ENCODE results near the gene SDHAF2.
"Not testable (repeated sequence)": the region's sequence is repeated elsewhere in the genome, so short reads cannot be mapped to it uniquely, and the experiment has no call there.

The SDHAF2 gene

GRCh38 chr11:61460474-61460881 lies 30.6 kb downstream of the SDHAF2 start:
- H3K27me3 ChIP-seq (ENCODE audit: insufficient read depth, low read length): no peaks in the 10 kb centered on the region
- no peak overlapping the region for H2AFZ ChIP-seq (ENCODE audit: low read length)
- no peak overlapping the region for H3K4me2 ChIP-seq (ENCODE audit: low read length)
- H3K27ac ChIP-seq (ENCODE audit: low read depth, low read length, poor library complexity, severe bottlenecking): no peak overlapping the region
- TF ChIP-seq EZH2 (IDR thresholded peaks at IDR 0.05; ENCODE audit: borderline replicate concordance, low read length): no peak
- TF ChIP-seq, protein P1, sequence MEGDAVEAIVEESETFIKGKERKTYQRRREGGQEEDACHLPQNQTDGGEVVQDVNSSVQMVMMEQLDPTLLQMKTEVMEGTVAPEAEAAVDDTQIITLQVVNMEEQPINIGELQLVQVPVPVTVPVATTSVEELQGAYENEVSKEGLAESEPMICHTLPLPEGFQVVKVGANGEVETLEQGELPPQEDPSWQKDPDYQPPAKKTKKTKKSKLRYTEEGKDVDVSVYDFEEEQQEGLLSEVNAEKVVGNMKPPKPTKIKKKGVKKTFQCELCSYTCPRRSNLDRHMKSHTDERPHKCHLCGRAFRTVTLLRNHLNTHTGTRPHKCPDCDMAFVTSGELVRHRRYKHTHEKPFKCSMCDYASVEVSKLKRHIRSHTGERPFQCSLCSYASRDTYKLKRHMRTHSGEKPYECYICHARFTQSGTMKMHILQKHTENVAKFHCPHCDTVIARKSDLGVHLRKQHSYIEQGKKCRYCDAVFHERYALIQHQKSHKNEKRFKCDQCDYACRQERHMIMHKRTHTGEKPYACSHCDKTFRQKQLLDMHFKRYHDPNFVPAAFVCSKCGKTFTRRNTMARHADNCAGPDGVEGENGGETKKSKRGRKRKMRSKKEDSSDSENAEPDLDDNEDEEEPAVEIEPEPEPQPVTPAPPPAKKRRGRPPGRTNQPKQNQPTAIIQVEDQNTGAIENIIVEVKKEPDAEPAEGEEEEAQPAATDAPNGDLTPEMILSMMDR (IDR thresholded peaks at IDR 0.05; ENCODE audit: low read length): no peak
- no peak overlapping the region for H3K4me3 ChIP-seq (ENCODE audit: low read depth, low read length, poor library complexity, severe bottlenecking)
- H3K79me2 ChIP-seq (ENCODE audit: insufficient read depth, low read length): no peaks in the 10 kb centered on the region
- H3K9ac ChIP-seq (ENCODE audit: low read length): no peak overlapping the region
- no peaks in the 10 kb centered on the region for H3K9me3 ChIP-seq (ENCODE audit: low read length)
- no peaks in the 10 kb centered on the region for H4K20me1 ChIP-seq (ENCODE audit: insufficient read depth, low read length)
- H3K9me2 ChIP-seq (ENCODE audit: low read depth, low read length): no peaks in the 10 kb centered on the region
- H3K4me1 ChIP-seq (ENCODE audit: insufficient read depth, low read length, severe bottlenecking): no peaks in the 10 kb centered on the region
- no peaks in the 10 kb centered on the region for H3F3A ChIP-seq (ENCODE audit: insufficient read depth, low read length)
- no peaks in the 10 kb centered on the region; the same call in 1 of the 2 replicates for H3K36me3 ChIP-seq (ENCODE audit: insufficient read depth, low read length)

DNA sequence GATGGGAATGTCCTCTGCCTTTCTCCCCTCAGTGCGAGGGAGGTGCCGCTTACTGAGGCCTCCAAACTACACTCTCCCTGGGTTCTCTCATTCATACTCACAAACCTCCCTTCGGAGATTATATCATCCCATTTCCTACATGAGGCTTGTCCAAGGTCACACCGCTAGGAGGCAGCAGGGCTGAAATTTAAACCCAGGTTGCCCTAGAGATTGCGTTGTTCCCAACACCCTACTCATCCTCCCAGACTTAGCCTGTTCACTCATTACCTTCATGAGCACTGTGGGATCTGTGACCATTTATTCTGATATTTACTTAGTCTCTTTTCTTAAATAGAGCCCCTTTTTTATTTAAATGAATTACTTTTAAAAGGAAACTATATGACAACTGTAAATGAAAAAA lies 31.1 kb downstream of the SDHAF2 start:
- H4K20me1 ChIP-seq (ENCODE audit: insufficient read depth, low read length): no peaks in the 10 kb centered on the region
- H3F3A ChIP-seq (ENCODE audit: insufficient read depth, low read length): no peaks in the 10 kb centered on the region
- no peaks in the 10 kb centered on the region for H3K9me2 ChIP-seq (ENCODE audit: low read depth, low read length)
- no peak overlapping the region for H3K4me2 ChIP-seq (ENCODE audit: low read length)
- H3K36me3 ChIP-seq (ENCODE audit: insufficient read depth, low read length): no peaks in the 10 kb centered on the region; the same call in 1 of the 2 replicates
- H3K27ac ChIP-seq (ENCODE audit: low read depth, low read length, poor library complexity, severe bottlenecking): no peak overlapping the region
- no peaks in the 10 kb centered on the region for H3K4me1 ChIP-seq (ENCODE audit: insufficient read depth, low read length, severe bottlenecking)
- H3K4me3 ChIP-seq (ENCODE audit: low read depth, low read length, poor library complexity, severe bottlenecking): no peak overlapping the region
- TF ChIP-seq, protein P1 (IDR thresholded peaks at IDR 0.05; ENCODE audit: low read length): no peak
- TF ChIP-seq EZH2 (IDR thresholded peaks at IDR 0.05; ENCODE audit: borderline replicate concordance, low read length): no peak
- no peak overlapping the region for H2AFZ ChIP-seq (ENCODE audit: low read length)
- H3K9me3 ChIP-seq (ENCODE audit: low read length): no peaks in the 10 kb centered on the region
- H3K79me2 ChIP-seq (ENCODE audit: insufficient read depth, low read length): no peaks in the 10 kb centered on the region
- no peaks in the 10 kb centered on the region for H3K27me3 ChIP-seq (ENCODE audit: insufficient read depth, low read length)
- no peak overlapping the region for H3K9ac ChIP-seq (ENCODE audit: low read length)

DNA sequence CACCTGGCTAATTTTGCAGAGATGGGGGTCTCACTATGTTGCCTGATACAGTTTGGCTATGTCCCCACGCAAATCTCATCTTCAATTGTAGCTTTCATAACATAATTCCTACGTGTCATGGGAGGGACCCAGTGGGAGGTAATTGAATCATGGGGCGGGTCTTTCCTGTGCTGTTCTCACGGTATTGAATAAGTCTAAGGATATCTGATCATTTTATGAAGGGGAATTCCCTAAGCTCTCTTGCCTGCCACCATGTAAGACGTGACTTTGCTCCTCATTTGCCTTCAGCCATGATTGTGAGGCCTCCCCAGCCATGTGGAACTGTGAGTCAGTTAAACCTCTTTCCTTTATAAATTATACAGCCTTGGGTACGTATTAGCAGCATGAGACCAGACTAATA lies 37.7 kb downstream of the SDHAF2 start:
- not testable (repeated sequence) for H4K20me1 ChIP-seq (ENCODE audit: insufficient read depth, low read length); H3K79me2 ChIP-seq (ENCODE audit: insufficient read depth, low read length); H3F3A ChIP-seq (ENCODE audit: insufficient read depth, low read length); H3K9ac ChIP-seq (ENCODE audit: low read length); H3K9me3 ChIP-seq (ENCODE audit: low read length); H3K27ac ChIP-seq (ENCODE audit: low read depth, low read length, poor library complexity, severe bottlenecking); H3K36me3 ChIP-seq (ENCODE audit: insufficient read depth, low read length); H3K27me3 ChIP-seq (ENCODE audit: insufficient read depth, low read length); H3K4me2 ChIP-seq (ENCODE audit: low read length); H3K9me2 ChIP-seq (ENCODE audit: low read depth, low read length); H3K4me3 ChIP-seq (ENCODE audit: low read depth, low read length, poor library complexity, severe bottlenecking); H2AFZ ChIP-seq (ENCODE audit: low read length); H3K4me1 ChIP-seq (ENCODE audit: insufficient read depth, low read length, severe bottlenecking)

DNA sequence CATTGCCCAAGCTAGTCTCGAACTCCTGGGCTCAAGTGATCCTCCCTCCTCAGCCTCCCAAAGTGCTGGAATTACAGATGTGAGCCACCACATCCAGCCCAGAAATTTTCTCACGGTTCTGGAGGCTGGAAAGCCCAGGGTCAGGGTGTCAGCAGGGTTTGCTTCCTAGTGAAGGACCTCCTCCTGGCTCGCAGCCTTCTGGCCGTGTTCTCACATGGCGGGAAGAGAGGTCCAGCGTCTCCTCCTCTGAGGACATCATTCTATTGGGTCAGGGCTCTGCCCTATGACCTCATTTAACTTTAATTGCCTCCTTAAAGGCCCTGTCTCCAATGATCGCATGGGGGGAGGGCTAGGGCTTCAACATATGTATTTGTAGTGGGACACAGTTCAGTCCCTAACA lies 38.1 kb downstream of the SDHAF2 start:
- Histone ChIP-seq H4K20me1 (ENCODE audit: insufficient read depth, low read length) (no peaks in the 10 kb centered on the region), H3K9me3 (ENCODE audit: low read length) (peaks cover 3% of the 10 kb centered on the region; the same call in 1 of the 2 replicates), H3K27ac (ENCODE audit: low read depth, low read length, poor library complexity, severe bottlenecking) (no peak overlapping the region), H3K4me2 (ENCODE audit: low read length) (no peak overlapping the region), H3K9me2 (ENCODE audit: low read depth, low read length) (no peaks in the 10 kb centered on the region), H3K4me3 (ENCODE audit: low read depth, low read length, poor library complexity, severe bottlenecking) (no peak overlapping the region), H3K79me2 (ENCODE audit: insufficient read depth, low read length) (no peaks in the 10 kb centered on the region), H3F3A (ENCODE audit: insufficient read depth, low read length) (no peaks in the 10 kb centered on the region), H3K36me3 (ENCODE audit: insufficient read depth, low read length) (no peaks in the 10 kb centered on the region; the same call in 1 of the 2 replicates), H3K9ac (ENCODE audit: low read length) (no peak overlapping the region), H2AFZ (ENCODE audit: low read length) (no peak overlapping the region), H3K4me1 (ENCODE audit: insufficient read depth, low read length, severe bottlenecking) (no peaks in the 10 kb centered on the region), H3K27me3 (ENCODE audit: insufficient read depth, low read length) (no peaks in the 10 kb centered on the region)
- no peak for TF ChIP-seq EZH2 (IDR thresholded peaks at IDR 0.05; ENCODE audit: borderline replicate concordance, low read length)
- TF ChIP-seq, protein P1 (IDR thresholded peaks at IDR 0.05; ENCODE audit: low read length): no peak
